HG02840 (cell line): Measurements from ENCODE around the gene STRN3.
"Not testable (repeated sequence)": the region's sequence is repeated elsewhere in the genome, so short reads cannot be mapped to it uniquely, and the experiment has no call there.

ENCODE experiments used
- ATAC-seq: cut with Tn5 transposase; IDR thresholded peaks from one replicate; pipeline ENCODE4 v1.9.1; 2021; ENCODE audit warnings: mild to moderate bottlenecking, moderate library complexity, moderate number of reproducible peaks; ENCODE audit not compliant: unreplicated experiment, low FRiP score

STRN3 gene

GRCh38 chr14:31006703-31007102 lies 19.5 kb downstream of the STRN3 start:
- no peak for ATAC-seq

GRCh38 chr14:31004007-31004406 lies 22.2 kb downstream of the STRN3 start:
- not testable (repeated sequence) for ATAC-seq

- no peak for ATAC-seq
These were observed 22.9 kb downstream of the STRN3 start for GRCh38 chr14:31003284-31003683.

DNA sequence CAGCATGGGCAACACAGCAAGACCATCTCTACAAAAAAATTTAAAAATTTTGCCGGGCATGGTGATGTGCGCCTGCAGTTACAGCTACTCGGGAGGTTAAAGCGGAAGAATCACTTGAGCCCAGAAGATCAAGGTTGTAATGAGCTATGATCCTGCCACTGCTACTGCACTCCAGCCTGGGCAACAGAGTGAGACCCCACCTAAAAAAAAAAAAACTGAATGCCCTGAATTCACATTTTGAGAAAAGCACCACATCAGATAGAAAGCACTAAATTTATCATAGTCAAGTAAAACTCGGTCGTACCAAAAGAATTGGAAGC lies 24.9 kb downstream of the STRN3 start:
- no peak for ATAC-seq

DNA sequence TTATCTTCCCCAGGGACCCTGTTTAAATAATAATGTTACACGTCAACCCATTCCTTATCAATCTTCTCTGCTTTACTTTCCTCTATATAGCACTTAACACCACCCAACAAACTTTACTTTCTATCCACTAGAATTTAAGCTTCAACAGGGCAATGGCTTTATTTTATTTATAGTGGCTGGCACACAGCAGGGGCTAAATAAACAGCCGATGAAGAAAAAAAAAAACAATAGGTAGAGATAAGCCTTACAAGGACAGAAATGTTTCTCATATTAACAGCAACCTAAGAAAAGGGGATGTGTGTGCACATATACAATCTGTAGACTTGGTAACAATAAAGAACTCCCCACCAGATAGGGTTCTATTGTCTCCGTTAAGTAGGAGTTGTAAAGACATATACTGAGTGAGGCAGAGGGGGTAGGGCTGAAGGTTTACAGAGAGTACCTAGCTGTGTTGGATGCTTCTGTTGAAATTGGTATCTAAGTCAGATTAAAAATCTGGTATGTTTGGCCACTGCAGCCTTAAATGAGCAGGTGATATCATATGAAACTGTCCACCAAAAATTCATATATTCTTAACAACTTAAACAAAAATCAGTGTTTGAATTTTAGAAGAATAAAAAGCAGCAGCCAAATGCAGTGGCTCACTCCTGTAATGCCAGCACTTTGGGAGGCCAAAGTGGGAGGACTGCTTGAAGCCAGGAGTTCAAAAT lies 25.4 kb downstream of the STRN3 start:
- no peak for ATAC-seq

DNA sequence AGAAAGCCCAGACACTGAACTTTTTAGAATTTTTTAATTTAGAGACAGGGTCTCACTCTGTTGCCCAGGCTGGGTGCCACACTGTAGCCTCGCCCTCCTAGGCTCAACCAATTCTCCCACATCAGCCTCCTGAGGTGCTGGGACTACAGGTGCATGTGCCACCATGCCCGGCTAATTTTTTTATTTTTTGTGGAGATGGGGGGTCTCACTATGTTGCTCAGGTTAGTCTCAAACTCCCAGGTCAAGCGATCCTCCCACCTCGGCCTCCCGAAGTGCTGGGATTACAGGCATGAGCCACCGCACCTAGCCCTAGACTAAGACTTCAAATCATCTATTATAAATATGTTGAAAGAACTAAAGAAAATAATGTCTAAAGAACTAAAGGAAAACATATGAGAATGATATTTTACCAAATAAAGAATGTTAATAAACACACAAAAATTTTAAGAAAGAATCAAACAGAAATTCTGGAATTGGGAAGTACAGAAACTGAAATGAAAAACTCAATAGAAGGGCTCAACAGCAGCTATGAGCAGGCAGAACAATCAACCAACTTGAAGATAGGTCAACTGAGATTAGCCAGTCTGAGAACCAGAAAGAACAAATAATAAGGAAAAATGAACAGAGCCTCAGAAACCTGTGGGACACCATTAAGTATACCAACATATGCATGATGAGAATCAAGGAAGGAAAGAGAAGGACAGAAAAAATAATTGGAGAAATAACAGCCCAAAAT lies 27.0 kb downstream of the STRN3 start:
- ATAC-seq: no peak

DNA sequence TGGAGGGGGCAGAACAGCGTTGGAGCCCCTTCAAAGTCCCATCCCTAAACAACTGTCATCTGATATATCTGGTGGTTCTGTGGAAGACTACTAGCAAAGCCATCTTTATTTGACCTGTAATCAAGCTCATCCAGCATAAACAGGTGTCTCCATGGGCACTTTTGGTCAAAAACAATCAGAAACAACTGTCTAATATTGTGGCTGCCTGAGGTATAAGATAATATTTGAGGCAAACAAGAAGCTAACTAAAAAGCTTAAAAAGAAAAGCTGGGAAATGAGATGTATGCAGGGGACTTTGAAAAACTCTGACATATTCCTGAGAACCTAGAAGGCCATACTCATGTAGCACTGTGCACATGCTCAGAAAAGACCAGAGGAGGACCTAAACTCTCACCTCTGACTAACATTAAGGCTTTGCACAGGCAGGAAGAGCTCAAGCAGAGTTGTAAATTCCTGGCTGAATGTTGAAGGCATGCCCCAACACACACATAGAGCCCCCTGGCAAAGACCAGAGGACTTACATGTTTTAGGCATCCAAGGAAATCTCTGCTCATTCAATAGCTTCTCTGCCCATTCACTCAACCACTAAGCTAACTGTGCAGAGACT lies 28.0 kb downstream of the STRN3 start:
- ATAC-seq: no peak

GRCh38 chr14:30996892-30997659 lies 29.1 kb downstream of the STRN3 start:
- ATAC-seq: no peak

- no peak for ATAC-seq
These were observed 30.5 kb downstream of the STRN3 start for GRCh38 chr14:30995689-30996088.

GRCh38 chr14:30994681-30995620 lies 31.2 kb downstream of the STRN3 start:
- no peak for ATAC-seq

GRCh38 chr14:30993071-30993470 lies 33.1 kb downstream of the STRN3 start:
- ATAC-seq: no peak

DNA sequence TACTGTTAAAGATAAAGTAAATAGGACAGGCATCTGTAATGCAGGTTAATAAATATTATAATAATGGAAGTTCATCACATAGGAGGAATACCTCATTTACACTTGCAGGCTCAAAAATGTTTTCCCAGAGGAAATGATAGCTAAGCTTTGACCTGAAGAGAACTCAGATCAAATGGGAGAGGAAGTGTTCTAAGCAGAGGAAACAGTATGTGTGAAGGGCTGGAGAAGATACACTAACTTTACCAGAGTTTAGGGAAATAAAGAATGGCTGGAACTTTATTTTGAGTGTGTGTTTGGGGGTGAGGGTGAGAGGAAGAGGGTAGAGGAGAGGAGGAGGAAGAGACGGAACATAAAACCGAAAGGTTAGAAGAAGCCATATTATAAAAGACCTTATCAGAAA lies 34.8 kb downstream of the STRN3 start:
- no peak for ATAC-seq

DNA sequence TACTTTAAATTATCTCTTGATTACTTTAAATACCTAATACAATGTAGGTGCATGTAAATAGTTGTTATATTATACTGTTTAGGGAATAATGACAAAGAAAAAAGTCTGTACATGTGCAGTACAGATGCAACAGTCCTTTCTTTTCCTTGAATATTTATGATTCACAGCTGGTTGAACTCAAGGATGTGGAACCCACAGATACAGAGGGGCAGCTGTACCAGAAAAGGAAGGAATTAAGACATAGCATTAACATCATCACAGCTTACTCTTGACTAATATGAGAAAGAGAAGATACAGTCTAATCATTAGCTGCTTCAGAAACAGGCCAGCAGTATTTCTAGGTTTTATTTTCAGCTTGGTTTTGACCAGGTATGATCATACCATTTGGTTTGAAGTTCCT lies 35.4 kb downstream of the STRN3 start:
- no peak for ATAC-seq

- ATAC-seq: no peak
These were observed 37.7 kb downstream of the STRN3 start for GRCh38 chr14:30988509-30988908.

- no peak for ATAC-seq
These were observed 40.4 kb downstream of the STRN3 start for GRCh38 chr14:30985796-30986195.

DNA sequence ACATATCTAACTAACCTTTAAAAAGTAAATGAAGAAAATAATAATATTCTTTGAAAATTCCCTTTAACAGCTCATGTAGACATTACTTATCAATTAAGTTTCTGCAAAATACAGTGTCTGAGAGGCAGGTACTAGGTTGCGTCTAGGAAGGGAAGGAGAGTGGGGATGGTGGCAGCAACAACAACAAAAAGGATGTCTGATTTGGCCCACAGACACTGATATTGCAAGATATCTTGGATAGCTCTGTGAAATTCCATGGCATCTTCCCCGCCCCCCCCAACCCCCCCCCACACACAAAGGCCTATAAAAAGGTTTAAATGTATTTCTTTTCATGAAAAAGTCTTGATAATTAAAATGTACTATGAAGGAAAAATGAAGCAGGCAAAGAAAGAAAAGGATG lies 42.3 kb downstream of the STRN3 start:
- ATAC-seq: no peak

DNA sequence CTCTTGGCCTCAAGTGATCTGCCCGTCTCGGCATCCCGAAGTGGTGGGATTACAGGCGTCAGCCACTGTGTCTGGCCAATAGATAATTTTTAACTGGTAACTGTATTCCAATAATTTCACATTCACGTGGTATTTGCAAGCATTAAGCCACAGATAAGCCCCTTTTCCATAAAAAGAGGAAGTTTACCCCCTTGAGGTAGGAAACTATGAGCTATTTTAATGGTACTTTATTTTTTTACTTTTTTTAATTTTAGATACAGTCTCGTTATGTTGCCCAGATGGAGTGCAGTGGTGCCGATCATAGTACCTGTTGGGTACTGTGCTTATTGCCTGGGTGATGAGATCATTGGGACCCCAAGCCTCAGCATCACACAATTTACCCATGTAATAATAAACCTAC lies 43.6 kb downstream of the STRN3 start:
- ATAC-seq: no peak

- no peak for ATAC-seq
These were observed 45.2 kb downstream of the STRN3 start for GRCh38 chr14:30980980-30981379.

DNA sequence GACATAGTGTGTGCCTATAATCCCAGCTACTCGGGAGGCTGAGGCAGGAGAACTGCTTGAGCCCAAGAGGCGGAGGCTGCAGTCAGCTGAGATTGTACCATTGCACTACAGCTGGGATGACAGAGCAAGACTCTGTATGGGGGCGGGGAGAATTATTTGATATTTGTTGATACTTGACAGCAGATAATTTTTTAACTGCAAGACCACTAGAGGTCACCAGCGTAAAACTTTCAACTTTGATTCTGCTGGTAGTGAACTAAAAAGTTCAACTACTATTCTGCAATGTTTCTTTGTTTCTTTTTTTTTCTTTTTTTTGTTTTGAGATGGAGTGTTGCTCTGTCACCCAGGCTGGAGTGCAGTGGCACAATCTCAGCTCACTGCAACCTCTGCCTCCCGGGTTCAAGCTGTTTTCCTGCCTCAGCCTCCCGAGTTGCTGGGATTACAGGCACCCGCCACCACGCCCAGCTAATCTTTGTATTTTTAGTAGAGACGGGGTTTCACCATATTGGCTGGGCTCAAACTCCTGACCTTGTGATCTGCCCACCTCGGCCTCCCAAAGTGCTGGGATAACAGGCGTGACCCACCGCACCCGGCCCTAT lies 46.0 kb downstream of the STRN3 start:
- not testable (repeated sequence) for ATAC-seq

GRCh38 chr14:30977752-30978151 lies 48.4 kb downstream of the STRN3 start:
- no peak for ATAC-seq
